ENCODE results near the gene ALG10B. TPM values are rescaled to one million over a fixed set of nuclear protein-coding genes. Genes with fewer than 3 reads are reported as not detected.

The ALG10B gene
- total and polyA plus RNA-seq, 2 of the 8 experiments (the other 6 are each of a cell fraction or from before 2014, with no cell fraction given), result 3.2 to 5.4 TPM

- TF ChIP-seq CTCF (IDR thresholded peaks at IDR 0.05; ENCODE audit: control extremely low read depth in 1 of 3, insufficient read depth in 1 of 3, low read depth in 1 of 3, low read length in 3 of 3), result no peak
- no peak for TF ChIP-seq CREB1 (IDR thresholded peaks at IDR 0.05)
- TF ChIP-seq BACH1 (IDR thresholded peaks at IDR 0.05; ENCODE audit: low read length), result no peak
- TF ChIP-seq BCL11A (IDR thresholded peaks at IDR 0.05; ENCODE audit: low read depth in 2 of 2, low read length in 2 of 2), result no peak
- no peak for TF ChIP-seq JUND (IDR thresholded peaks at IDR 0.05; ENCODE audit: low read length)
- no peak for TF ChIP-seq E2F6 (IDR thresholded peaks at IDR 0.05)
These were observed 57.2 kb downstream of the ALG10B start (continued) for GRCh38 chr12:38373784-38374183.
